DOHH2 (cell line): Measurements from ENCODE around the gene PLS3.

Experiments
- H3F3A ChIP-seq: fragments of 200-600 bp; sonication (generic), shearing (Covaris generic); 2 replicates; pipeline ENCODE4 v1.6.0; 2016; ENCODE audit warnings: antibody characterized with exemption, mild to moderate bottlenecking; ENCODE audit not compliant: control insufficient read depth, insufficient read depth
- H3K27ac ChIP-seq: fragments of 200-600 bp; sonication (generic); 2 replicates; pipeline ENCODE4 v1.5.1; 2014; ENCODE audit warnings: low read depth, mild to moderate bottlenecking, low read length, moderate library complexity
- H3K27me3 ChIP-seq: fragments of 200-600 bp; sonication (generic); 2 replicates; pipeline ENCODE4 v1.6.1; 2014; ENCODE audit warnings: mild to moderate bottlenecking, low read length, mixed read lengths; ENCODE audit not compliant: control insufficient read depth
- H3K36me3 ChIP-seq: fragments of 200-600 bp; sonication (generic); 2 replicates; pipeline ENCODE4 v1.6.1; 2014; ENCODE audit warnings: mild to moderate bottlenecking, low read length, moderate library complexity, mixed read lengths; ENCODE audit not compliant: control insufficient read depth
- H3K4me1 ChIP-seq: fragments of 200-600 bp; sonication (generic); 2 replicates; pipeline ENCODE4 v1.6.1; 2014; ENCODE audit warnings: mild to moderate bottlenecking, low read length, mixed read lengths; ENCODE audit not compliant: control insufficient read depth
- H3K4me2 ChIP-seq: fragments of 200-600 bp; sonication (generic); 2 replicates; pipeline ENCODE4 v1.6.0; 2014; ENCODE audit warnings: mild to moderate bottlenecking, low read length, moderate library complexity
- H3K4me3 ChIP-seq: fragments of 200-600 bp; sonication (generic); 2 replicates; pipeline ENCODE4 v1.5.1; 2014; ENCODE audit warnings: mild to moderate bottlenecking, low read length, mixed read lengths
- H3K79me2 ChIP-seq: fragments of 200-600 bp; sonication (generic); 2 replicates; pipeline ENCODE4 v1.6.1; 2014; ENCODE audit warnings: mild to moderate bottlenecking, low read length, mixed read lengths; ENCODE audit not compliant: control insufficient read depth
- H3K9me2 ChIP-seq: fragments of 200-600 bp; sonication (generic); replicated peaks from 2 replicates; pipeline ENCODE4 v1.6.1; 2014; ENCODE audit warnings: mild to moderate bottlenecking, low read length, mixed read lengths; ENCODE audit not compliant: control insufficient read depth
- H3K9me3 ChIP-seq: fragments of 200-600 bp; sonication (generic); 2 replicates; pipeline ENCODE4 v1.6.1; 2014; ENCODE audit warnings: antibody characterized with exemption, low read length, mixed read lengths; ENCODE audit not compliant: control insufficient read depth, insufficient read depth
- H4K20me1 ChIP-seq: fragments of 200-600 bp; sonication (generic); 2 replicates; pipeline ENCODE4 v1.6.0; 2014; ENCODE audit warnings: low read depth, mild to moderate bottlenecking, antibody characterized with exemption, low read length, moderate library complexity; ENCODE audit not compliant: control insufficient read depth, insufficient read depth
- EZH2phosphoT487 ChIP-seq: fragments of 200-600 bp; sonication (generic); IDR thresholded peaks from 2 replicates; pipeline ENCODE4 v1.6.1; 2017; ENCODE audit warnings: borderline replicate concordance, mild to moderate bottlenecking, antibody characterized with exemption, low read length, moderate library complexity, mixed read lengths
- TF ChIP-seq, protein P1 (sequence below): fragments of 200-600 bp; sonication (generic); IDR thresholded peaks from one replicate; pipeline ENCODE4 v1.5.1; 2014; ENCODE audit warnings: antibody characterized with exemption, mild to moderate bottlenecking, low read depth, low read length; ENCODE audit not compliant: poor library complexity, severe bottlenecking

Gene PLS3

GRCh38 chrX:115553171-115553570 is 7.8 kb upstream of the PLS3 start:
- Histone ChIP-seq H3K36me3 (no peaks in the 10 kb centered on the region), H3F3A (no peaks in the 10 kb centered on the region), H3K9me2 (no peaks in the 10 kb centered on the region), H3K27ac (no peak overlapping the region), H3K27me3 (no peaks in the 10 kb centered on the region), H3K4me2 (no peak overlapping the region), H3K9me3 (no peaks in the 10 kb centered on the region), H4K20me1 (no peaks in the 10 kb centered on the region), H3K4me3 (no peak overlapping the region), H3K4me1 (no peaks in the 10 kb centered on the region), H3K79me2 (no peaks in the 10 kb centered on the region)
- TF ChIP-seq EZH2phosphoT487 = no peak
- TF ChIP-seq, protein P1, sequence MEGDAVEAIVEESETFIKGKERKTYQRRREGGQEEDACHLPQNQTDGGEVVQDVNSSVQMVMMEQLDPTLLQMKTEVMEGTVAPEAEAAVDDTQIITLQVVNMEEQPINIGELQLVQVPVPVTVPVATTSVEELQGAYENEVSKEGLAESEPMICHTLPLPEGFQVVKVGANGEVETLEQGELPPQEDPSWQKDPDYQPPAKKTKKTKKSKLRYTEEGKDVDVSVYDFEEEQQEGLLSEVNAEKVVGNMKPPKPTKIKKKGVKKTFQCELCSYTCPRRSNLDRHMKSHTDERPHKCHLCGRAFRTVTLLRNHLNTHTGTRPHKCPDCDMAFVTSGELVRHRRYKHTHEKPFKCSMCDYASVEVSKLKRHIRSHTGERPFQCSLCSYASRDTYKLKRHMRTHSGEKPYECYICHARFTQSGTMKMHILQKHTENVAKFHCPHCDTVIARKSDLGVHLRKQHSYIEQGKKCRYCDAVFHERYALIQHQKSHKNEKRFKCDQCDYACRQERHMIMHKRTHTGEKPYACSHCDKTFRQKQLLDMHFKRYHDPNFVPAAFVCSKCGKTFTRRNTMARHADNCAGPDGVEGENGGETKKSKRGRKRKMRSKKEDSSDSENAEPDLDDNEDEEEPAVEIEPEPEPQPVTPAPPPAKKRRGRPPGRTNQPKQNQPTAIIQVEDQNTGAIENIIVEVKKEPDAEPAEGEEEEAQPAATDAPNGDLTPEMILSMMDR = no peak

- Histone ChIP-seq H3K36me3 (no peaks in the 10 kb centered on the region), H3F3A (no peaks in the 10 kb centered on the region), H3K4me3 (no peak overlapping the region), H3K9me2 (no peaks in the 10 kb centered on the region), H3K79me2 (no peaks in the 10 kb centered on the region), H4K20me1 (no peaks in the 10 kb centered on the region), H3K27ac (no peak overlapping the region), H3K9me3 (no peaks in the 10 kb centered on the region), H3K4me1 (no peaks in the 10 kb centered on the region), H3K27me3 (no peaks in the 10 kb centered on the region), H3K4me2 (no peak overlapping the region)
- no peak for TF ChIP-seq EZH2phosphoT487
- TF ChIP-seq, protein P1 = no peak
Measured at GRCh38 chrX:115559672-115560071, 1.3 kb upstream of the PLS3 start.

- no peak overlapping the region for H3K27ac ChIP-seq
- H3K4me1 ChIP-seq = no peaks in the 10 kb centered on the region
- no peak overlapping the region for H3K4me3 ChIP-seq
- H3F3A ChIP-seq = no peaks in the 10 kb centered on the region
- no peak overlapping the region for H3K4me2 ChIP-seq
- no peaks in the 10 kb centered on the region for H3K27me3 ChIP-seq
- no peaks in the 10 kb centered on the region for H3K79me2 ChIP-seq
- H3K9me3 ChIP-seq = no peaks in the 10 kb centered on the region
- H3K36me3 ChIP-seq = no peaks in the 10 kb centered on the region
- no peaks in the 10 kb centered on the region for H3K9me2 ChIP-seq
- H4K20me1 ChIP-seq = no peaks in the 10 kb centered on the region
- no peak for TF ChIP-seq EZH2phosphoT487
- TF ChIP-seq, protein P1 = no peak
Measured at GRCh38 chrX:115560211-115560977, 580 bp upstream of the PLS3 start.
